Natural killer cell (primary cell): Measurements from ENCODE around the gene POLR2C. TPM values are rescaled to one million over a fixed set of nuclear protein-coding genes. Genes with fewer than 3 reads are reported as not detected.

Experiments used
- ATAC-seq, 3 donors: fragments of 150-1000 bp in 2 of 3; fragments of 200-7000 bp in 1 of 3; cut with Tn5 transposase; 1 replicate in 1 of 3; 2 replicates in 2 of 3; pipeline ENCODE4 v1.10.0; 2021; ENCODE audit warnings: mild to moderate bottlenecking in 2 of 3, moderate library complexity in 2 of 3
- DNase-seq, 2 donors: peaks; one replicate each; pipeline versions ENCODE4 v3.0.0 to v3.0.0-alpha.2; 2013 to 2021; ENCODE audit warnings: mixed read lengths in 1 of 2
- H3K27ac ChIP-seq: one replicate; pipeline ENCODE4 v1.5.1; 2013; ENCODE audit warnings: mild to moderate bottlenecking, low read length
- H3K27me3 ChIP-seq: one replicate; pipeline ENCODE4 v1.6.1; 2013; ENCODE audit warnings: low read length; ENCODE audit not compliant: control insufficient read depth, insufficient read depth
- H3K36me3 ChIP-seq: one replicate; pipeline ENCODE4 v1.6.1; 2013; ENCODE audit warnings: low read length; ENCODE audit not compliant: control insufficient read depth, insufficient read depth
- H3K4me1 ChIP-seq: one replicate; pipeline ENCODE4 v1.6.1; 2013; ENCODE audit warnings: low read length; ENCODE audit not compliant: control insufficient read depth, insufficient read depth
- H3K4me3 ChIP-seq: one replicate; pipeline ENCODE4 v1.5.1; 2013; ENCODE audit warnings: low read length
- H3K9me3 ChIP-seq: one replicate; pipeline ENCODE4 v1.6.1; 2013; ENCODE audit warnings: low read length; ENCODE audit not compliant: control insufficient read depth, insufficient read depth
- H3K27ac Mint-ChIP-seq, 2 donors: one replicate each; pipeline ENCODE4 v1.8.0; 2022; ENCODE audit warnings: mild to moderate bottlenecking in 2 of 2, mixed read lengths in 2 of 2, moderate library complexity in 1 of 2
- H3K27me3 Mint-ChIP-seq, 2 donors: one replicate each; pipeline ENCODE4 v1.8.0; 2022; ENCODE audit warnings: low read depth in 2 of 2, mixed read lengths in 2 of 2
- H3K36me3 Mint-ChIP-seq: one replicate; pipeline ENCODE4 v1.8.0; 2022; ENCODE audit warnings: mixed read lengths
- H3K4me1 Mint-ChIP-seq, 2 donors: one replicate each; pipeline ENCODE4 v1.8.0; 2022; ENCODE audit warnings: mixed read lengths in 2 of 2
- H3K4me3 Mint-ChIP-seq: one replicate; pipeline ENCODE4 v1.8.0; 2022; ENCODE audit warnings: mild to moderate bottlenecking, moderate library complexity, mixed read lengths
- H3K9me3 Mint-ChIP-seq, 2 donors: one replicate each; pipeline ENCODE4 v1.8.0; 2022; ENCODE audit warnings: mixed read lengths in 2 of 2
- CTCF ChIP-seq: fragments of 200-600 bp; IDR thresholded peaks from one replicate; pipeline ENCODE4 v1.8.0; 2022; ENCODE audit warnings: antibody characterized with exemption
- WGBS: methylation state at CpG from one replicate; pipeline ENCODE4 v1.1.7; 2013; ENCODE audit warnings: missing lambda C conversion rate; ENCODE audit not compliant: insufficient coverage; 5-methylcytosine and 5-hydroxymethylcytosine counted together
- intact Hi-C: fragments of 100-400 bp; cut with micrococcal nuclease; formaldehyde crosslinking; loops from one replicate; pipeline ENCODE4 v1.14.2; 2022
- total RNA-seq, 4 donors: library from RNA; stranded (reverse); fragments of 120-200 nt in 1 of 4; gene quantifications; one replicate each; pipeline versions ENCODE4 v1.2.3 to v1.2.4, GENCODE V29; 2013 to 2022

Gene POLR2C
- total RNA-seq, 3 donors from 2014 or later (not counting 1 experiment from before 2014, with no cell fraction given), result 55.4 to 71.2 (median 66.7) TPM

GRCh38 chr16:57472665-57473060, 10.2 kb downstream of the POLR2C start:
- DNase-seq, result no peak
- Histone ChIP-seq H3K36me3 (peaks cover 39% of the 10 kb centered on the region), H3K9me3 (no peaks in the 10 kb centered on the region), H3K4me3 (no peak overlapping the region), H3K4me1 (peaks cover 12% of the 10 kb centered on the region), H3K27ac (no peak overlapping the region), H3K27me3 (no peaks in the 10 kb centered on the region)
- Mint-ChIP-seq H3K27ac (no peak overlapping the region), H3K9me3 (no peaks in the 10 kb centered on the region), H3K36me3 (peaks cover 9% of the 10 kb centered on the region), H3K4me3 (no peak overlapping the region), H3K27me3 (no peaks in the 10 kb centered on the region), H3K4me1 (peaks cover 7 to 16% of the 10 kb centered on the region in 2 donors)
- no peak for ATAC-seq
- intact Hi-C loops, result no loop called here
- WGBS, result 49% methylated on average over 3 of the region's 4 CpGs
- no peak for TF ChIP-seq CTCF

- H3K4me1 Mint-ChIP-seq, result peaks cover 7 to 16% of the 10 kb centered on the region in 2 donors
- H3K4me1 ChIP-seq, result peaks cover 17% of the 10 kb centered on the region
- no peaks in the 10 kb centered on the region for H3K9me3 ChIP-seq
- H3K4me3 Mint-ChIP-seq, result no peak overlapping the region
- WGBS, result 96% methylated on average over 14 of the region's 14 CpGs
- H3K27me3 ChIP-seq, result no peaks in the 10 kb centered on the region
- H3K27me3 Mint-ChIP-seq, result no peaks in the 10 kb centered on the region
- no peak for ATAC-seq
- H3K36me3 Mint-ChIP-seq, result peaks cover 3% of the 10 kb centered on the region
- TF ChIP-seq CTCF, result no peak
- H3K27ac Mint-ChIP-seq, result no peak overlapping the region
- intact Hi-C loops, result no loop called here
- H3K36me3 ChIP-seq, result peaks cover 34% of the 10 kb centered on the region
- no peak overlapping the region for H3K4me3 ChIP-seq
- no peak overlapping the region for H3K27ac ChIP-seq
- DNase-seq, result no peak
- H3K9me3 Mint-ChIP-seq, result no peaks in the 10 kb centered on the region
These were observed 10.8 kb downstream of the POLR2C start for GRCh38 chr16:57473176-57473840.

GRCh38 chr16:57473906-57474305, 11.4 kb downstream of the POLR2C start:
- no peak for TF ChIP-seq CTCF
- 84% methylated on average over 8 of the region's 8 CpGs for WGBS
- Mint-ChIP-seq H3K27ac (no peak overlapping the region), H3K36me3 (no peaks in the 10 kb centered on the region), H3K9me3 (no peaks in the 10 kb centered on the region), H3K4me3 (no peak overlapping the region), H3K27me3 (no peaks in the 10 kb centered on the region), H3K4me1 (peaks cover 12 to 21% of the 10 kb centered on the region in 2 donors)
- H3K36me3 ChIP-seq, result peaks cover 30% of the 10 kb centered on the region
- no peak overlapping the region for H3K4me3 ChIP-seq
- peaks cover 23% of the 10 kb centered on the region for H3K4me1 ChIP-seq
- no peak for DNase-seq
- intact Hi-C loops, result loop anchor here (2.0 kb wide), 1 partner anchor 49 kb away; no protein-coding TSS in a partner anchor
- no peaks in the 10 kb centered on the region for H3K27me3 ChIP-seq
- ATAC-seq, result no peak
- H3K27ac ChIP-seq, result no peak overlapping the region
- H3K9me3 ChIP-seq, result no peaks in the 10 kb centered on the region
